HG02885 (cell line): ENCODE data around the gene CARTPT.

Experiments used
- ATAC-seq: cut with Tn5 transposase; IDR thresholded peaks from one replicate; pipeline ENCODE4 v1.9.1; 2021; ENCODE audit warnings: mild to moderate bottlenecking; ENCODE audit not compliant: unreplicated experiment, poor library complexity

Gene CARTPT

GRCh38 chr5:71734141-71734540, 15.1 kb downstream of the CARTPT start:
- no peak for ATAC-seq

DNA sequence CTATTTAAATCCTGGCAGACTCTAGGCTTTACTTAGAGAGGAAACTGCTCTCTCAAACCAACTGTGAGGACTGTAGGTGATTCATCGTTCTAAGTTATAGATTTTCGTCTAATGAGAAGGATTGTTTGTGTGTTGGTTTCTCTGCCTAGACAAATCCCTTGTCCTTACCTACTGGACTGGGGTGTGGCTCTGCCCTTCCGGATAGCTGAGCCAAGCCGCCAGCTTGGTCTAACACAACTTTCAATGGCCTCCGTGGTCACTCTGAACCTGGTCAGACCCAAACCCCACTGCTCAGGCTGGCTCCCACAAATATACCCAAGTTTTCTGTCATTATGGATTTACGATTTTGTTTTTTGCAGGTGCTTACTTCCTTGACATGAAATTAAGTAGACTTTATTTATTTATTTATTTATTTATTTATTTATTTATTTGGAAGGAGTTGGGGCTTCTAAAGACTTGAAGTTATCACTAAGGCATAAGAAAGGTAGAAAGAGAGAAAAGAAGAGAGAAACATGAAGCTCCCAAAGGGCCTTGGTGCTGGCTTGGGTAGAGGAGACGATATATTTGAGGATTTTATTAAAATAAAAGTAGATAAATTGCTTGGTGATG, 19.0 kb downstream of the CARTPT start:
- ATAC-seq, result no peak

DNA sequence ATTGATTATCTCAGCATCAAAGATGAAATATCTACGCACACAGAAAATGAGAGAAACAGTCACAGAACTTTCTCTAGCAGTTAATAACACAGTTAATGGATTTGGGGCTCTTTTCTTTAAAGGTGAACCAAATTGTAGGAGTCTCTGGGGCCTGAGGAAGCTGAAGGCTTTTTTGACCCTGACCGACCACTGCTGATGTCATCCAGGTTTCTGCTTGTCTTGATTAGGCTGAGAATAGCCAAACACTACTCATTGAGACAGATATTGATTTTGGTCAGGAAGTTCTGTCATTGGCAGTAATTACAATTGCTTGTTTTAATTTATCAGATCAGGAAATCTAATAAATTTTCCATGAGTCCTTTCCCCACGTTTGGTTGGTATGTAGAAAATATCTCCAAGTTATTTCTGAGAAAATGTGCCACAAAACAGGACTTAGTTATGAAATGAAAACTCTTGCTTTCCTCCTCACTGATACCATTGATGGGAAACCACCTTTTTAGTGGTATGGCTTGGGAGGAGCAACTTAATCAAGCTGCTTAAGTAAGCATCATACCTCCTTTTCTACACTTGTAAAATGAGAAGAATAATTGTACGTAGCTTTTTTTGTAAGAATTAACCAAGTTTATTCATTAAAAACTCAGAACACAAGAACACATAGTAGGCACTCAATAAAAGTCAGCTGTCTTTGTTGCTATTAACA, 19.7 kb downstream of the CARTPT start:
- no peak for ATAC-seq

- ATAC-seq, result peak; percentile 94
Measured at GRCh38 chr5:71740015-71740753, 21.1 kb downstream of the CARTPT start.

DNA sequence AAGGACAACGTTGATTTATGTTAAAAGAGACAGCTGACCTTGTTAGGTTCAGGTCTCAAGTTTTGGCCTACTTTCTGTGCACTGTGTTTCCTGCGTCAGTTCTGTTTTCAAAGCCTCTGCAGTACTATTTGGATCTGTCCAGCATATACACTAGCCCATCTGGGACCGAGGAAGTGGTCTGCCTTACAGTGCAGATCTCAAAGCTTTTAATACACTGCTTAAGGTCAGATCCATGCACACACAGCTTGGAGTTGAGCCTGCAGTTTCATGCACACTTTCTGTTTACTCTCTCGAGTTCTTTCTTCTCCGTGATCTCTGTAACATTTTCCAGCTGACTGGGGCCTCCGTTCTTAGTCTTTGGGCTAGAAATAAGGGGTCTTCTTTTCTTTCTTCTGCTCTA, 24.1 kb downstream of the CARTPT start:
- ATAC-seq, result no peak

DNA sequence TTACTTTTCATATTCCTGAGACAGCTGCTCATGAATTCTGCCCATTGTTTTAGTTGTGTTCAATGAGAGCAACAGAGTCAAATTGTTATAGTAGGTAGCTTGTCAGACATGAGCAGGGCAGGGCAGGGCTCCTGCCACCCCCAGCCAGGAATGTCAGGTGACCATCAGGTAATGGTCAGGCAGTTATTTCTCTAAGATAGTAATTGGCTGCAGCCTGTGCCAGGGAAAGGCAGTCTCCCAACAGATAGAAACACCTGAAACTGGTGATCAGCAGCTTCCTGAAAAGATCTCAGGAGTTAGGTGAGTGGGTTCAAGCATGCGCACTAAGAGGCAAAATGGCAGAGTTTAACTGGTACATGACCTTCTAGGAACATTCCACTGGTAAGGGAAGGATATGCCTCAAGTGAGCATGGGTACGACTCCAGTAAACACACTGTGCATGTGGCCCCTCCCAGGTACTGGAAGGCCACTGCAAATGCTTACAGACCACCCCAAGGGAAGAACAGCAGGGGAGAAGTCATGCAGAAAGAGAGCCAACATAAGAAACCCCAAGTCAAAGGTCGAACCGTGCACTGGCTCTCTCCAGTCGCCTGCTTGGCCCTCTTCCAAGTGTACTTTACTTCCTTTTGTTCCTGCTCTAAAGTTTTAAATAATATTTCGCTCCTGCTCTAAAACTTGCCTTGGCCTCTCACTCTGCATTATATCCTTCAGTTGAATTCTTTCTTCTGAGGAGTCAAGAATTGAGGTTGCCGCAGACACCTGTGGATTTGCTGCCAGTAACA, 25.1 kb downstream of the CARTPT start:
- no peak for ATAC-seq

GRCh38 chr5:71747182-71747581, 28.1 kb downstream of the CARTPT start:
- ATAC-seq, result no peak

- ATAC-seq, result no peak
Measured at GRCh38 chr5:71748360-71748759, 29.3 kb downstream of the CARTPT start.

DNA sequence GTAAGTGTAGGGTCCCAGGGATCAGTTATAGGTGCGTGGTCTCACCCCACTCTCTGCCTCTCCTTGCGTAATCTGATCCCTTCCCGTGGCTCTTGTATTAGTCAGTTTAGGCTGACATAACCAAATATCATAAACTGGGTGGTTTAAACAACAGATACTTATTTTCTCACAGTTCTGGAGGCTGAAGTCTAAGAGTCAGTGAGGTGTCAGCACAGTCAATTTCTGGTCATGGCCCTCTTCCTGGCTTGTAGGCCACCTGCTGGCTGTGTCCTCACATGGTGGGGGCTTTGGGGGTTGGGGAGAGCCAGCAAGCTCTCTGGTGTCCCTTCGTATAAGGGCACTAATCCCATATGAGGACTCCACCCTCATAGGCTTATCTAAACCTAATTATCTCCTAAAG, 32.3 kb downstream of the CARTPT start:
- ATAC-seq, result no peak

GRCh38 chr5:71752441-71753190, 33.5 kb downstream of the CARTPT start:
- ATAC-seq, result no peak

- peak; percentile 90 for ATAC-seq
Measured at GRCh38 chr5:71757590-71758543, 38.8 kb downstream of the CARTPT start.

DNA sequence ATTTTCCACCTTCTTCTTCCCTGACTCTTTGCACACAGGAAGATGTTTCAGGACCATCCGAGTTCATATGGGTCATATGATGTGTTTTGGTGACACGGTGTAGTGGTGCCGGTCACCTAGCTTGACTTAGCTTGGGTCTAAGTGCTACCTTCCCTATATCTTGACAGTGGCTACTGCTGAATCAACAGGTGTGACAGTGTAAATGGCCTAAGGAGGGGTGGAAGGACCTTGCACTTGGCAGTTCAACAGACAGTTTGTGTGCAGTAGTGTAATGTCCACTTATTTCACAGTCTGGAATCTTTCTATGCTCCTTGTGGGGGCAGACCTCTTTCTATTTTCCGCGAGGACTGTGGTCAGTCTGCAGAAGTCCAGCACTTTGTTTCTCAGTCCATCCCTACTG, 43.8 kb downstream of the CARTPT start:
- no peak for ATAC-seq

DNA sequence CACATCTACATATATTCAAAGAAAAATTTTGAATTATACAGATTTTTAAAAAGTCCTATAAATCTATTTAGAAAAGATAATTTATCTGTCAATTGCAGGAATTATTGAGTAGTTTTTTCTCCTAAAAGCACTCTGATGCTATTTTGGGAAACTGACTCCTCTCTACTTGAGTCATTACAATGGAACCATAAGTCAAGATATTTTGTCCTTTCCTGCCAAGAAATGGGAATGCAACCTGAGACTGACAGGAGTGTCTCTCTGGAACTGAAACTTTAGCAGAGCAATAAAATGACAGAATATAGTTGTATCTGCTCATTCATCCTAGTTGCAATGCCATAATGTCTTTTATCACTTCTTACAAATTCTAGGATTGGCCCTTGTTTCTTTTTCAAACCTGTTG, 48.6 kb downstream of the CARTPT start:
- no peak for ATAC-seq

DNA sequence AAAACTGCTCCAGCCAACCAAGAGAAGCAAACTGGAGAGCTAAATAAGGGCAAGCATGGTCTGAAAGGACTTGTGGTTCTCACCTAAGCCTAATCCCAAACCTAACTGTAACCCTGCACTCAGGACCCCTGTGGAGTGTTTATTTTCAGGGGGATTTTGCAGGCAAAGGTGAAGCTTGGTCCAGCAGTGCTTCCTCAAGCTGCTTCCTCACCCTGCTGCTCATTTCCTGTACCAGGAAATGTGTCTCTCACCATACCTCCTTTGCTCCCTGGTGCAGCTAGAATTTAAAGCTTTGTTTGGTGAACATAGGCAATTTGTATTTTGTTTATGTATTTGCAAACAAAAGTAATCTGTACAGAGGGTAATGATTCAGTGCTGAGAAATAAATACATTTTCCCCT, 50.2 kb downstream of the CARTPT start:
- no peak for ATAC-seq

- ATAC-seq, result no peak
Measured at GRCh38 chr5:71770381-71770780, 51.3 kb downstream of the CARTPT start.
